HCT116 (cell line): ENCODE data around the gene MBP.

Experiments
- EGR1 ChIP-seq: IDR thresholded peaks from 2 replicates; pipeline ENCODE4 v1.6.1; 2012; ENCODE audit warnings: low read depth
- ELF1 ChIP-seq: IDR thresholded peaks from 2 replicates; pipeline ENCODE4 v1.6.1; 2012; ENCODE audit warnings: low read depth, borderline replicate concordance
- EZH2 ChIP-seq: fragments of 200-600 bp; sonication (generic); IDR thresholded peaks from 2 replicates; pipeline ENCODE4 v1.6.1; 2017; ENCODE audit warnings: antibody characterized with exemption, mixed run types
- RAD21 ChIP-seq: IDR thresholded peaks from 2 replicates; pipeline ENCODE4 v1.6.1; 2012; ENCODE audit warnings: low read depth, mild to moderate bottlenecking
- SRF ChIP-seq: IDR thresholded peaks from 2 replicates; pipeline ENCODE4 v1.6.1; 2012; ENCODE audit warnings: low read depth
- YY1 ChIP-seq: IDR thresholded peaks from 2 replicates; pipeline ENCODE4 v1.6.1; 2011; ENCODE audit warnings: low read length, low read depth, moderate library complexity, mild to moderate bottlenecking; ENCODE audit not compliant: insufficient replicate concordance; ENCODE audit errors: extremely low read depth
- ZFX ChIP-seq: fragments of 450-650 bp; IDR thresholded peaks from 2 replicates; pipeline ENCODE4 v1.6.1; 2017
- ZNF274 ChIP-seq: fragments of 200-500 bp; sonication (Bioruptor generic); IDR thresholded peaks from 2 replicates; pipeline ENCODE4 v1.6.1; 2014; ENCODE audit warnings: mild to moderate bottlenecking, low read depth, low read length, inconsistent platforms
- TF ChIP-seq, protein P1 (sequence below), 3 experiments: fragments of 200-600 bp in 1 of 3; sonication (generic) in 1 of 3; IDR thresholded peaks in 2 of 3; conservative IDR thresholded peaks in 1 of 3; 2 replicates each; pipeline ENCODE4 v1.5.1; 2012 to 2017; ENCODE audit warnings: low read depth in 2 of 3, low read length in 2 of 3, antibody characterized with exemption in 1 of 3, borderline replicate concordance in 1 of 3, control low read depth in 1 of 3, mild to moderate bottlenecking in 1 of 3, mixed read lengths in 1 of 3, mixed run types in 1 of 3, moderate library complexity in 1 of 3; ENCODE audit not compliant: insufficient read depth in 1 of 3
- TF ChIP-seq, protein P2 (sequence below): IDR thresholded peaks from 2 replicates; pipeline ENCODE4 v1.6.1; 2011; ENCODE audit warnings: mild to moderate bottlenecking, low read length, moderate library complexity; ENCODE audit not compliant: insufficient replicate concordance; ENCODE audit errors: extremely low read depth

DNA sequence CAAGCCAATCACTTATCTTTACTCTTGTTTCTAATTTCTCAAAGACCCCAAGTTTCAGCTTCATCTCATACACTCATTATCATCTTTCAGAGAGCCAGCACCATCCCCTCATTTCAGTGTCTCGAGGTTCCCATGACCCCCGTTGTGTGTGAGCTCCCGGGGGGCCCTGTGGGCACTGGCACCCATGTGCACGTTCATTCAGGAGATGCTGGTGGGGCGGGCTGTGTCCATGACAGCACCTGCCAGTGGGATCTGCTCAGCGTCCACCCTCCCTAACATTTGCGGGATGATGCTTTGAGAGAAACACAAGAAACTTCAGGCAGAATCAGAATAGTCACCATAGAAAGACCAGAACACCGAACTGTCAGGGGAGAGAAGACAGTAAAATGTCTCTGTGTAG is 120.5 kb downstream of the MBP start:
- no peak for TF ChIP-seq YY1
- TF ChIP-seq, protein P1, sequence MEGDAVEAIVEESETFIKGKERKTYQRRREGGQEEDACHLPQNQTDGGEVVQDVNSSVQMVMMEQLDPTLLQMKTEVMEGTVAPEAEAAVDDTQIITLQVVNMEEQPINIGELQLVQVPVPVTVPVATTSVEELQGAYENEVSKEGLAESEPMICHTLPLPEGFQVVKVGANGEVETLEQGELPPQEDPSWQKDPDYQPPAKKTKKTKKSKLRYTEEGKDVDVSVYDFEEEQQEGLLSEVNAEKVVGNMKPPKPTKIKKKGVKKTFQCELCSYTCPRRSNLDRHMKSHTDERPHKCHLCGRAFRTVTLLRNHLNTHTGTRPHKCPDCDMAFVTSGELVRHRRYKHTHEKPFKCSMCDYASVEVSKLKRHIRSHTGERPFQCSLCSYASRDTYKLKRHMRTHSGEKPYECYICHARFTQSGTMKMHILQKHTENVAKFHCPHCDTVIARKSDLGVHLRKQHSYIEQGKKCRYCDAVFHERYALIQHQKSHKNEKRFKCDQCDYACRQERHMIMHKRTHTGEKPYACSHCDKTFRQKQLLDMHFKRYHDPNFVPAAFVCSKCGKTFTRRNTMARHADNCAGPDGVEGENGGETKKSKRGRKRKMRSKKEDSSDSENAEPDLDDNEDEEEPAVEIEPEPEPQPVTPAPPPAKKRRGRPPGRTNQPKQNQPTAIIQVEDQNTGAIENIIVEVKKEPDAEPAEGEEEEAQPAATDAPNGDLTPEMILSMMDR (IDR thresholded peaks at IDR 0.05 in 2 of 3, conservative IDR thresholded peaks at IDR 0.05 in 1 of 3; ENCODE audit: borderline replicate concordance in 1 of 3, insufficient read depth in 1 of 3, low read depth in 2 of 3, low read length in 2 of 3), result no peak
- TF ChIP-seq ZFX, result no peak
- TF ChIP-seq ELF1, result no peak
- TF ChIP-seq ZNF274, result no peak
- no peak for TF ChIP-seq RAD21
- TF ChIP-seq, protein P2, sequence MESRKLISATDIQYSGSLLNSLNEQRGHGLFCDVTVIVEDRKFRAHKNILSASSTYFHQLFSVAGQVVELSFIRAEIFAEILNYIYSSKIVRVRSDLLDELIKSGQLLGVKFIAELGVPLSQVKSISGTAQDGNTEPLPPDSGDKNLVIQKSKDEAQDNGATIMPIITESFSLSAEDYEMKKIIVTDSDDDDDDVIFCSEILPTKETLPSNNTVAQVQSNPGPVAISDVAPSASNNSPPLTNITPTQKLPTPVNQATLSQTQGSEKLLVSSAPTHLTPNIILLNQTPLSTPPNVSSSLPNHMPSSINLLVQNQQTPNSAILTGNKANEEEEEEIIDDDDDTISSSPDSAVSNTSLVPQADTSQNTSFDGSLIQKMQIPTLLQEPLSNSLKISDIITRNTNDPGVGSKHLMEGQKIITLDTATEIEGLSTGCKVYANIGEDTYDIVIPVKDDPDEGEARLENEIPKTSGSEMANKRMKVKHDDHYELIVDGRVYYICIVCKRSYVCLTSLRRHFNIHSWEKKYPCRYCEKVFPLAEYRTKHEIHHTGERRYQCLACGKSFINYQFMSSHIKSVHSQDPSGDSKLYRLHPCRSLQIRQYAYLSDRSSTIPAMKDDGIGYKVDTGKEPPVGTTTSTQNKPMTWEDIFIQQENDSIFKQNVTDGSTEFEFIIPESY, result no peak
- TF ChIP-seq SRF, result no peak
- TF ChIP-seq EZH2, result no peak
- TF ChIP-seq EGR1, result no peak
